Calu3 (cell line): ENCODE measurements around the gene PDE3B. TPM values are rescaled to one million over a fixed set of nuclear protein-coding genes. Genes with fewer than 3 reads are reported as not detected.

Experiments
- BruUV-seq: library from RNA; stranded (reverse); fragments of 400-500 nt; replicated peaks from 2 replicates; lab custom pipeline; 2021; lab: Mats Ljungman, UMichigan
- CTCF ChIA-PET: fragments of 300-600 bp; sonication (Branson Sonifier 250); formaldehyde crosslinking; loops from one replicate; lab custom pipeline; 2022; ENCODE audit warnings: antibody characterized with exemption; lab: Charles Lee
- DNase-seq: peaks from one replicate; pipeline ENCODE4 v3.0.0; 2022
- H3K27ac Mint-ChIP-seq: one replicate; pipeline ENCODE4 v1.8.0; 2022; ENCODE audit warnings: mixed read lengths; ENCODE audit not compliant: unreplicated experiment
- H3K27me3 Mint-ChIP-seq: one replicate; pipeline ENCODE4 v1.8.0; 2022; ENCODE audit warnings: mixed read lengths; ENCODE audit not compliant: unreplicated experiment
- H3K36me3 Mint-ChIP-seq: one replicate; pipeline ENCODE4 v1.8.0; 2022; ENCODE audit warnings: mild to moderate bottlenecking, moderate library complexity, mixed read lengths; ENCODE audit not compliant: insufficient read depth, unreplicated experiment
- H3K4me1 Mint-ChIP-seq: one replicate; pipeline ENCODE4 v1.8.0; 2022; ENCODE audit warnings: mild to moderate bottlenecking, low read depth, mixed read lengths; ENCODE audit not compliant: unreplicated experiment
- H3K4me3 Mint-ChIP-seq: one replicate; pipeline ENCODE4 v1.8.0; 2022; ENCODE audit warnings: mild to moderate bottlenecking, low read depth, moderate library complexity, mixed read lengths; ENCODE audit not compliant: unreplicated experiment
- H3K9me3 Mint-ChIP-seq: one replicate; pipeline ENCODE4 v1.8.0; 2022; ENCODE audit warnings: low read depth, mixed read lengths; ENCODE audit not compliant: unreplicated experiment
- CTCF ChIP-seq: fragments of 200-600 bp; IDR thresholded peaks from one replicate; pipeline ENCODE4 v1.8.0; 2022; ENCODE audit warnings: antibody characterized with exemption; ENCODE audit not compliant: unreplicated experiment
- intact Hi-C: fragments of 100-400 bp; cut with micrococcal nuclease; formaldehyde crosslinking; loops from one replicate; pipeline ENCODE4 v1.10.0; 2022; ENCODE audit not compliant: unreplicated experiment
- total RNA-seq: library from RNA; stranded (reverse); gene quantifications from 2 replicates; pipeline ENCODE4 v1.2.3, GENCODE V29; 2022

Gene PDE3B
- total RNA-seq, 1 experiment from 2014 or later, result 4.5 TPM

- no peak for TF ChIP-seq CTCF
- Mint-ChIP-seq H3K9me3 (no peaks in the 10 kb centered on the region), H3K4me1 (peaks cover 25% of the 10 kb centered on the region), H3K27ac (no peak overlapping the region), H3K36me3 (no peaks in the 10 kb centered on the region), H3K27me3 (no peaks in the 10 kb centered on the region), H3K4me3 (no peak overlapping the region)
- no peak for DNase-seq
- intact Hi-C loops, result no loop called here
- BruUV-seq, result no TSS peak
- CTCF ChIA-PET, result no interaction called here
Observed at GRCh38 chr11:14884667-14885273, 241.2 kb downstream of the PDE3B start.

GRCh38 chr11:14886513-14886912, 242.9 kb downstream of the PDE3B start:
- intact Hi-C loops, result no loop called here
- CTCF ChIA-PET, result no interaction called here
- TF ChIP-seq CTCF, result no peak
- H3K9me3 Mint-ChIP-seq, result no peaks in the 10 kb centered on the region
- no TSS peak for BruUV-seq
- no peak overlapping the region for H3K27ac Mint-ChIP-seq
- peaks cover 12% of the 10 kb centered on the region for H3K36me3 Mint-ChIP-seq
- H3K4me1 Mint-ChIP-seq, result peaks cover 25% of the 10 kb centered on the region
- H3K4me3 Mint-ChIP-seq, result no peak overlapping the region
- no peaks in the 10 kb centered on the region for H3K27me3 Mint-ChIP-seq
- DNase-seq, result no peak

GRCh38 chr11:14891143-14892035, 247.8 kb downstream of the PDE3B start:
- TF ChIP-seq CTCF, result no peak
- Mint-ChIP-seq H3K27me3 (no peaks in the 10 kb centered on the region), H3K4me3 (peak overlapping the region; percentile 86), H3K4me1 (peaks cover 32% of the 10 kb centered on the region), H3K36me3 (peaks cover 22% of the 10 kb centered on the region), H3K27ac (peak overlapping the region; percentile 80), H3K9me3 (peaks cover 3% of the 10 kb centered on the region)
- CTCF ChIA-PET, result interaction anchor here (0.7 to 3.5 kb wide), 10 partner anchors 12 to 1684 kb away, joined by 3 to 38 read pairs (median 4); no protein-coding TSS in a partner anchor
- DNase-seq, result peak; percentile 90
- BruUV-seq, result TSS peak; percentile 75
- intact Hi-C loops, result no loop called here

- Mint-ChIP-seq H3K4me1 (peaks cover 25% of the 10 kb centered on the region), H3K9me3 (peaks cover 3% of the 10 kb centered on the region), H3K4me3 (peak within 1 kb of the TSS; percentile 86), H3K27ac (peak within 1 kb of the TSS; percentile 80), H3K27me3 (no peaks in the 10 kb centered on the region), H3K36me3 (peaks cover 22% of the 10 kb centered on the region)
- no peak for TF ChIP-seq CTCF
- DNase-seq, result peak; percentile 97
- intact Hi-C loops, result no loop called here
- CTCF ChIA-PET, result interaction anchor here (0.7 to 3.5 kb wide), 10 partner anchors 11 to 1685 kb away, joined by 3 to 38 read pairs (median 4); no protein-coding TSS in a partner anchor
- BruUV-seq, result no TSS peak
Observed at GRCh38 chr11:14892036-14892556, 248.5 kb downstream of the PDE3B start, which contains the start of gene CYP2R1. CYP2R1 (minus strand) TSS chr11:14892231; CDS start chr11:14892205, 26 bp downstream.
